ENCODE results near the gene COL17A1. TPM values are rescaled to one million over a fixed set of nuclear protein-coding genes. Genes with fewer than 3 reads are reported as not detected.

The COL17A1 gene
- total RNA-seq, 4 donors from 2014 or later, result 150 to 202 (median 191) TPM

DNA sequence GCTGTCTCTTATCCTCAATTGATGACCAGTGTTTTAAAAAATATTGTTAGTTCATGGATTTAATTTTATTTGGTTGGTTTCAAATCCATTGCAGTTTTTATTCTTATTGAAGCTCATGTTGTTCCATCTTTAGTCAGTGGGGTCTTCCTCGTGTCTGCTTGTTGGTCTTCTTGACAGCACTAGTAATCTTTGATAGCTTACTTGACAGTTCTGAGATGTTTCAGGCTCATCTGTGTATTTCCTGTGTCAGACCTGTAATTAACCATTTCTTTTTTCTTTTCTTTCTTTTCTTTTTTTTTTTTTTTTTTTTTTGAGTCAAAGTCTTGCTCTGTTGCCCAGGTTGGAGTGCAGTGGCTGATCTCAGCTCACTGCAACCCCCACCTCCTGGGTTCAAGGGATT is 90.5 kb downstream of the COL17A1 start:
- DNase-seq, result no peak
- WGBS, 2 donors, result 63 to 84% methylated on average over 1 of the region's 1 CpG
- Histone ChIP-seq H3K4me1 (peaks cover 0 to 10% (median 0%) of the 10 kb centered on the region in 3 donors), H3K4me3 (no peak overlapping the region), H3K27me3 (no peaks in the 10 kb centered on the region), H3K9me3 (no peaks in the 10 kb centered on the region), H3K36me3 (peaks cover 0 to 91% (median 20%) of the 10 kb centered on the region in 3 donors), H3K27ac (no peak overlapping the region)
- TF ChIP-seq POLR2A (IDR thresholded peaks at IDR 0.05), result no peak
- TF ChIP-seq, protein P1, sequence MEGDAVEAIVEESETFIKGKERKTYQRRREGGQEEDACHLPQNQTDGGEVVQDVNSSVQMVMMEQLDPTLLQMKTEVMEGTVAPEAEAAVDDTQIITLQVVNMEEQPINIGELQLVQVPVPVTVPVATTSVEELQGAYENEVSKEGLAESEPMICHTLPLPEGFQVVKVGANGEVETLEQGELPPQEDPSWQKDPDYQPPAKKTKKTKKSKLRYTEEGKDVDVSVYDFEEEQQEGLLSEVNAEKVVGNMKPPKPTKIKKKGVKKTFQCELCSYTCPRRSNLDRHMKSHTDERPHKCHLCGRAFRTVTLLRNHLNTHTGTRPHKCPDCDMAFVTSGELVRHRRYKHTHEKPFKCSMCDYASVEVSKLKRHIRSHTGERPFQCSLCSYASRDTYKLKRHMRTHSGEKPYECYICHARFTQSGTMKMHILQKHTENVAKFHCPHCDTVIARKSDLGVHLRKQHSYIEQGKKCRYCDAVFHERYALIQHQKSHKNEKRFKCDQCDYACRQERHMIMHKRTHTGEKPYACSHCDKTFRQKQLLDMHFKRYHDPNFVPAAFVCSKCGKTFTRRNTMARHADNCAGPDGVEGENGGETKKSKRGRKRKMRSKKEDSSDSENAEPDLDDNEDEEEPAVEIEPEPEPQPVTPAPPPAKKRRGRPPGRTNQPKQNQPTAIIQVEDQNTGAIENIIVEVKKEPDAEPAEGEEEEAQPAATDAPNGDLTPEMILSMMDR (IDR thresholded peaks at IDR 0.05), result no peak
- intact Hi-C loops (cut with DNase I), result no loop called here

DNA sequence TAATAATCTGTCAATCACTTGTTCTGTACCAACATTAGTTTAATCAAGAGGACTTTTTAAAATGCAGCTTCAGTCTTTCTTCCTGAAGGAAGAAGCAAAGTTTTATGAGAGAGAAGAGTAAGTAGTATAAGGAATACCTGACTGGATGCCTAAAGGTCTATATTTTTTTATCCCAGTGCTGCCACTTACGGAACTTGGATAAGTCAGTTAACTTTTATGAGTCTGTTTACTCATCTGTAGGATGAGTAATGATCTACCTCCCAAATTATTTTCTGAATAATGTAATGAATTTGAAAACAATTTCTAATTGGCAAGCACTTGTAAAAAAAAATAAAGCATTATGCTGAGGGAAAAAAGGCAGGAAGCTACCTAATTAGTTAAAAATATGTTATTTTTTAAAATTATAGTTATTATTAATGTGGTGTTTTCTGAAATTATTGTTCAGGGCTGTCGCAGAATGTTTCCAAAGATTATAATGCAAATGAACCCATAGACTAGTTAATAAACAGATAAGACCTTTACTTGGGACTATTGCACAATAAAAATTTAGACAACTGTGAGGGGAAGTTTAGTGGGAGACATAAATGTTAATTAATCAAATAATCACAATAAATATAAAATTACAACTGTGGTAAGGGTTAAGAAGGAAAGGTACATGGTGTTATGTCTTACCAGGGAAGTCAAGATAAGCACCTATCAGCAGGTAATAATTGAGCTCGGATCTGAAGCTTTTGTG is 94.1 kb downstream of the COL17A1 start:
- no peaks in the 10 kb centered on the region for H3K27me3 ChIP-seq
- DNase-seq, result no peak
- WGBS, 2 donors, result 88 to 93% methylated on average over 3 of the region's 3 CpGs
- intact Hi-C loops (cut with DNase I), result no loop called here
- no peaks in the 10 kb centered on the region for H3K9me3 ChIP-seq
- H3K4me1 ChIP-seq, result peaks cover 0 to 35% (median 5%) of the 10 kb centered on the region in 3 donors
- H3K36me3 ChIP-seq, result peaks cover 0 to 55% (median 10%) of the 10 kb centered on the region in 3 donors
- H3K4me3 ChIP-seq, result no peak overlapping the region
- H3K27ac ChIP-seq, result no peak overlapping the region
- TF ChIP-seq, protein P1 (IDR thresholded peaks at IDR 0.05), result no peak
- no peak for TF ChIP-seq POLR2A (IDR thresholded peaks at IDR 0.05)

GRCh38 chr10:103990531-103990930 is 95.1 kb downstream of the COL17A1 start:
- Histone ChIP-seq H3K27me3 (no peaks in the 10 kb centered on the region), H3K36me3 (peaks cover 0 to 45% (median 10%) of the 10 kb centered on the region in 3 donors), H3K27ac (no peak overlapping the region), H3K4me1 (peaks cover 0 to 44% (median 8%) of the 10 kb centered on the region in 3 donors), H3K9me3 (no peaks in the 10 kb centered on the region), H3K4me3 (no peak overlapping the region)
- intact Hi-C loops (cut with DNase I), result no loop called here
- TF ChIP-seq, protein P1 (IDR thresholded peaks at IDR 0.05), result no peak
- no peak for DNase-seq
- WGBS, 2 donors, result 74 to 91% methylated on average over 1 of the region's 1 CpG

- peaks cover 0 to 44% (median 8%) of the 10 kb centered on the region in 3 donors for H3K4me1 ChIP-seq
- peaks cover 0 to 41% (median 10%) of the 10 kb centered on the region in 3 donors for H3K36me3 ChIP-seq
- no peak overlapping the region for H3K27ac ChIP-seq
- H3K4me3 ChIP-seq, result no peak overlapping the region
- intact Hi-C loops (cut with DNase I), result no loop called here
- H3K9me3 ChIP-seq, result no peaks in the 10 kb centered on the region
- H3K27me3 ChIP-seq, result no peaks in the 10 kb centered on the region
- WGBS, 2 donors, result 66 to 78% methylated on average over 3 of the region's 3 CpGs
- TF ChIP-seq POLR2A (IDR thresholded peaks at IDR 0.05), result no peak
- no peak for DNase-seq
Measured at GRCh38 chr10:103990121-103990520, 95.6 kb downstream of the COL17A1 start.

GRCh38 chr10:103986360-103986759 is 99.3 kb downstream of the COL17A1 start:
- Histone ChIP-seq H3K4me3 (no peak overlapping the region), H3K36me3 (peaks cover 0 to 7% (median 0%) of the 10 kb centered on the region in 3 donors), H3K27me3 (no peaks in the 10 kb centered on the region), H3K27ac (peak overlapping the region in 1 of 4 donors; percentile 23), H3K4me1 (peaks cover 0 to 72% (median 17%) of the 10 kb centered on the region in 3 donors), H3K9me3 (no peaks in the 10 kb centered on the region)
- 60 to 72% methylated on average over 2 to 7 of the region's 7 CpGs for WGBS, 2 donors
- TF ChIP-seq POLR2A (IDR thresholded peaks at IDR 0.05), result no peak
- TF ChIP-seq, protein P1 (IDR thresholded peaks at IDR 0.05), result no peak
- no peak for DNase-seq
- intact Hi-C loops (cut with DNase I), result no loop called here
